B cell (primary cell): ENCODE measurements around the gene IGFBP7. TPM values are rescaled to one million over a fixed set of nuclear protein-coding genes. Genes with fewer than 3 reads are reported as not detected.

Experiments used
- ATAC-seq: fragments of 200-7000 bp; cut with Tn5 transposase; one replicate; pipeline ENCODE4 v1.10.0; 2021; ENCODE audit warnings: low read depth, mild to moderate bottlenecking, moderate number of reproducible peaks, moderate library complexity
- CTCF ChIA-PET: fragments of 350-600 bp; sonication (Branson Sonifier 250); formaldehyde crosslinking; loops from one replicate; lab custom pipeline; 2021; ENCODE audit warnings: antibody characterized with exemption, inconsistent platforms; lab: Charles Lee
- POLR2A ChIA-PET: fragments of 350-600 bp; sonication (Branson Sonifier 250); formaldehyde crosslinking; loops from one replicate; lab custom pipeline; 2021; ENCODE audit warnings: antibody characterized with exemption; lab: Charles Lee
- DNase-seq: peaks from one replicate; pipeline ENCODE4 v3.0.0; 2013
- H2AFZ ChIP-seq: 2 replicates; pipeline ENCODE4 v1.6.1; 2012; ENCODE audit warnings: mild to moderate bottlenecking, low read depth, low read length; ENCODE audit not compliant: insufficient read depth, poor library complexity, severe bottlenecking
- H3K27ac ChIP-seq, 2 donors: 1 replicate in 1 of 2; 2 replicates in 1 of 2; pipeline ENCODE4 v1.5.1; 2012 to 2013; ENCODE audit warnings: low read length in 2 of 2, mild to moderate bottlenecking in 2 of 2, moderate library complexity in 1 of 2
- H3K27me3 ChIP-seq, 4 experiments: fragments of 200-600 bp in 1 of 4; sonication (generic) in 1 of 4; replicated peaks in 1 of 4; 1 replicate in 2 of 4; 2 replicates in 2 of 4; pipeline versions ENCODE4 v1.6.1 to v1.7.0; 2013 to 2016; ENCODE audit warnings: low read length in 3 of 4, mild to moderate bottlenecking in 2 of 4, mixed read lengths in 1 of 4, moderate library complexity in 1 of 4; ENCODE audit not compliant: insufficient read depth in 4 of 4, control insufficient read depth in 3 of 4; ENCODE audit errors: control extremely low read depth in 1 of 4
- H3K36me3 ChIP-seq, 2 experiments: replicated peaks in 1 of 2; 1 replicate in 1 of 2; 2 replicates in 1 of 2; pipeline versions ENCODE4 v1.6.1 to v1.7.1; 2013; ENCODE audit warnings: low read length in 1 of 2; ENCODE audit not compliant: insufficient read depth in 2 of 2, control insufficient read depth in 1 of 2; ENCODE audit errors: control extremely low read depth in 1 of 2, extremely low read depth in 1 of 2
- H3K4me1 ChIP-seq, 2 donors: fragments of 200-600 bp in 1 of 2; sonication (generic) in 1 of 2; 1 replicate in 1 of 2; 2 replicates in 1 of 2; pipeline versions ENCODE4 v1.5.1 to v1.6.1; 2013 to 2017; ENCODE audit warnings: low read length in 2 of 2; ENCODE audit not compliant: control insufficient read depth in 2 of 2, insufficient read depth in 2 of 2
- H3K4me2 ChIP-seq: replicated peaks from 2 replicates; pipeline ENCODE3; 2012; ENCODE audit warnings: mild to moderate bottlenecking, low read depth, low read length; ENCODE audit not compliant: poor library complexity, severe bottlenecking
- H3K4me3 ChIP-seq, 5 experiments: fragments of 200-600 bp in 1 of 5; sonication (generic) in 1 of 5; 1 replicate in 3 of 5; 2 replicates in 2 of 5; pipeline versions ENCODE4 v1.5.1 to v1.7.0; 2011 to 2016; ENCODE audit warnings: low read length in 4 of 5, mild to moderate bottlenecking in 4 of 5, low read depth in 2 of 5, control low read depth in 1 of 5, moderate library complexity in 1 of 5; ENCODE audit not compliant: insufficient read depth in 1 of 5; ENCODE audit errors: control extremely low read depth in 1 of 5, extremely low read depth in 1 of 5
- H3K79me2 ChIP-seq: fragments of 200-600 bp; sonication (generic); one replicate; pipeline ENCODE4 v1.6.0; 2016; ENCODE audit warnings: low read length; ENCODE audit not compliant: control insufficient read depth, insufficient read depth
- H3K9ac ChIP-seq: fragments of 200-600 bp; sonication (generic); 2 replicates; pipeline ENCODE4 v1.6.1; 2017; ENCODE audit warnings: mild to moderate bottlenecking, low read length, moderate library complexity
- H3K9me3 ChIP-seq, 3 donors: one replicate each; pipeline versions ENCODE4 v1.6.1 to v1.7.1; 2013; ENCODE audit warnings: low read length in 2 of 3; ENCODE audit not compliant: control insufficient read depth in 2 of 3, insufficient read depth in 1 of 3; ENCODE audit errors: control extremely low read depth in 1 of 3
- H4K20me1 ChIP-seq: 2 replicates; pipeline ENCODE4 v1.6.0; 2012; ENCODE audit warnings: mild to moderate bottlenecking, low read length; ENCODE audit not compliant: insufficient read depth, control insufficient read depth, poor library complexity, severe bottlenecking
- H3K27ac Mint-ChIP-seq: one replicate; pipeline ENCODE4 v1.8.0; 2021; ENCODE audit warnings: mixed read lengths
- H3K27me3 Mint-ChIP-seq: one replicate; pipeline ENCODE4 v1.8.0; 2021; ENCODE audit warnings: mixed read lengths
- H3K4me1 Mint-ChIP-seq: one replicate; pipeline ENCODE4 v1.8.0; 2021; ENCODE audit warnings: mixed read lengths
- H3K4me3 Mint-ChIP-seq: one replicate; pipeline ENCODE4 v1.8.0; 2021; ENCODE audit warnings: mixed read lengths
- H3K9me3 Mint-ChIP-seq: one replicate; pipeline ENCODE4 v1.8.0; 2022; ENCODE audit warnings: mixed read lengths; ENCODE audit not compliant: insufficient read depth
- EZH2 ChIP-seq: IDR thresholded peaks from 2 replicates; pipeline ENCODE4 v1.6.1; 2012; ENCODE audit warnings: borderline replicate concordance, low read depth, mild to moderate bottlenecking, moderate library complexity, low read length; ENCODE audit not compliant: insufficient read depth, poor library complexity, severe bottlenecking
- WGBS: methylation state at CpG from one replicate; pipeline ENCODE4 v1.1.5; 2013; ENCODE audit warnings: missing lambda C conversion rate; ENCODE audit not compliant: insufficient coverage; 5-methylcytosine and 5-hydroxymethylcytosine counted together
- intact Hi-C: fragments of 100-400 bp; cut with micrococcal nuclease; formaldehyde crosslinking; loops from one replicate; pipeline ENCODE4 v1.10.0; 2022
- polyA plus RNA-seq: library from polyadenylated mRNA; depleted of rRNA; stranded (reverse); fragments of >200 nt; gene quantifications from 2 replicates; pipeline ENCODE4 v1.2.3, GENCODE V29; 2012
- total RNA-seq, 2 donors: library from RNA; stranded (reverse); fragments of 120-200 nt in 1 of 2; gene quantifications; 1 replicate in 1 of 2; 2 replicates in 1 of 2; pipeline versions ENCODE4 v1.2.3 to v1.2.4, GENCODE V29; 2013 to 2022
- TF ChIP-seq, protein P1 (sequence below): fragments of 200-600 bp; IDR thresholded peaks from one replicate; pipeline ENCODE4 v1.8.0; 2022; ENCODE audit warnings: antibody characterized with exemption, mild to moderate bottlenecking

Gene IGFBP7
- total and polyA plus RNA-seq, 2 donors (not counting 1 experiment from before 2014, with no cell fraction given): 0.37 TPM; not detected in 1

- no peak overlapping the region for H3K4me2 ChIP-seq
- no peak overlapping the region for H3K27ac ChIP-seq
- TF ChIP-seq EZH2: no peak
- TF ChIP-seq, protein P1, sequence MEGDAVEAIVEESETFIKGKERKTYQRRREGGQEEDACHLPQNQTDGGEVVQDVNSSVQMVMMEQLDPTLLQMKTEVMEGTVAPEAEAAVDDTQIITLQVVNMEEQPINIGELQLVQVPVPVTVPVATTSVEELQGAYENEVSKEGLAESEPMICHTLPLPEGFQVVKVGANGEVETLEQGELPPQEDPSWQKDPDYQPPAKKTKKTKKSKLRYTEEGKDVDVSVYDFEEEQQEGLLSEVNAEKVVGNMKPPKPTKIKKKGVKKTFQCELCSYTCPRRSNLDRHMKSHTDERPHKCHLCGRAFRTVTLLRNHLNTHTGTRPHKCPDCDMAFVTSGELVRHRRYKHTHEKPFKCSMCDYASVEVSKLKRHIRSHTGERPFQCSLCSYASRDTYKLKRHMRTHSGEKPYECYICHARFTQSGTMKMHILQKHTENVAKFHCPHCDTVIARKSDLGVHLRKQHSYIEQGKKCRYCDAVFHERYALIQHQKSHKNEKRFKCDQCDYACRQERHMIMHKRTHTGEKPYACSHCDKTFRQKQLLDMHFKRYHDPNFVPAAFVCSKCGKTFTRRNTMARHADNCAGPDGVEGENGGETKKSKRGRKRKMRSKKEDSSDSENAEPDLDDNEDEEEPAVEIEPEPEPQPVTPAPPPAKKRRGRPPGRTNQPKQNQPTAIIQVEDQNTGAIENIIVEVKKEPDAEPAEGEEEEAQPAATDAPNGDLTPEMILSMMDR: no peak
- Mint-ChIP-seq H3K4me1 (no peaks in the 10 kb centered on the region), H3K9me3 (no peaks in the 10 kb centered on the region), H3K27me3 (peaks cover 31% of the 10 kb centered on the region), H3K27ac (no peak overlapping the region), H3K4me3 (no peak overlapping the region)
- ATAC-seq: no peak
- intact Hi-C loops: no loop called here
- no peaks in the 10 kb centered on the region for H3K4me1 ChIP-seq
- H3K4me3 ChIP-seq: no peak overlapping the region
- H4K20me1 ChIP-seq: no peaks in the 10 kb centered on the region
- peaks cover 0 to 2% (median 0%) of the 10 kb centered on the region in 4 experiments for H3K27me3 ChIP-seq
- no peaks in the 10 kb centered on the region for H3K9me3 ChIP-seq
- CTCF ChIA-PET: interaction anchor here (1.9 kb wide), 1 partner anchor 10 kb away, joined by 13 read pairs; no protein-coding TSS in a partner anchor
- WGBS: 0% methylated on average over 2 of the region's 4 CpGs
- H2AFZ ChIP-seq: no peak overlapping the region
- no peaks in the 10 kb centered on the region for H3K79me2 ChIP-seq
- no peaks in the 10 kb centered on the region for H3K36me3 ChIP-seq
- POLR2A ChIA-PET: no interaction called here
- H3K9ac ChIP-seq: no peak overlapping the region
- no peak for DNase-seq
Measured at GRCh38 chr4:57154191-57154590, 44.0 kb upstream of the IGFBP7 start.

DNA sequence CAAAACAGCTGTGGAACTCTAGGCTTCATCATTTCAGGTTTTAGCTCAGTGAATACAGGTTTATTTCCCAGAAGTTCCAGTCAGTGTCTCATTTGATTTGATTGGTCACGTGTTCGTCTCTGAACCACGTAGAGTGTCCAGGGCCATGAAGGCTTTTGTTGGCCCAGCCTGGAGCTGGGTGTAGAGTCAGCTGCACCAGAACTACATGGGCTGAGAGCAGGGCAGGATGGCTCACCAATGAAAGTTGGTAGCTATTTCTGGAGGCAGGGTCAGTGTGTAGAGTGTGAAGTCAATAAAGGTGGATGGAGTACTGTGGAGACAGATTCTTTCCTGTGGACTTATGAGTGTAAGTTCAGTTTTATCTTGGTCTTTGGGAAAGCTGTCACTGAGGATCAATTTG is 43.0 kb upstream of the IGFBP7 start:
- H3K27ac Mint-ChIP-seq: no peak overlapping the region
- no peaks in the 10 kb centered on the region for H3K79me2 ChIP-seq
- no peaks in the 10 kb centered on the region for H3K9me3 ChIP-seq
- peaks cover 0 to under 1% (median 0%) of the 10 kb centered on the region in 4 experiments for H3K27me3 ChIP-seq
- ATAC-seq (no peak), DNase-seq (no peak)
- H3K36me3 ChIP-seq: no peaks in the 10 kb centered on the region
- no peak overlapping the region for H2AFZ ChIP-seq
- H3K4me3 Mint-ChIP-seq: no peak overlapping the region
- no peak overlapping the region for H3K27ac ChIP-seq
- no peaks in the 10 kb centered on the region for H4K20me1 ChIP-seq
- no peaks in the 10 kb centered on the region for H3K4me1 ChIP-seq
- H3K27me3 Mint-ChIP-seq: peaks cover 31% of the 10 kb centered on the region
- H3K9ac ChIP-seq: no peak overlapping the region
- no peaks in the 10 kb centered on the region for H3K9me3 Mint-ChIP-seq
- no peak overlapping the region for H3K4me2 ChIP-seq
- intact Hi-C loops: no loop called here
- CTCF ChIA-PET: interaction anchor here (0.7 to 1.9 kb wide), 2 partner anchors 11 to 18 kb away, joined by 3 to 13 read pairs; no protein-coding TSS in a partner anchor
- POLR2A ChIA-PET: no interaction called here
- H3K4me1 Mint-ChIP-seq: no peaks in the 10 kb centered on the region
- no peak for TF ChIP-seq EZH2
- TF ChIP-seq, protein P1: no peak
- 97% methylated on average over 3 of the region's 3 CpGs for WGBS
- H3K4me3 ChIP-seq: no peak overlapping the region
